GM18951 (cell line): ENCODE results near the gene NR4A3.

ENCODE experiments used
- POLR2A ChIP-seq: IDR thresholded peaks from 4 replicates; pipeline ENCODE4 v1.6.1; 2011; ENCODE audit warnings: mild to moderate bottlenecking; ENCODE audit not compliant: insufficient read length, insufficient read depth; ENCODE audit errors: extremely low read depth
- in situ Hi-C: fragments of 300-500 bp; cut with MboI; formaldehyde crosslinking; loops from one replicate; pipeline ENCODE4 v1.12.0; 2022; ENCODE audit warnings: low sequenced_read_pairs, mixed read lengths, inconsistent platforms; ENCODE audit not compliant: unreplicated experiment

The NR4A3 gene

GRCh38 chr9:99803694-99804093 lies 18.0 kb upstream of the NR4A3 start:
- no peak for TF ChIP-seq POLR2A
- in situ Hi-C loops: loop anchor here (10.0 to 25.0 kb wide), 3 partner anchors 201 to 616 kb away; no protein-coding TSS in a partner anchor

DNA sequence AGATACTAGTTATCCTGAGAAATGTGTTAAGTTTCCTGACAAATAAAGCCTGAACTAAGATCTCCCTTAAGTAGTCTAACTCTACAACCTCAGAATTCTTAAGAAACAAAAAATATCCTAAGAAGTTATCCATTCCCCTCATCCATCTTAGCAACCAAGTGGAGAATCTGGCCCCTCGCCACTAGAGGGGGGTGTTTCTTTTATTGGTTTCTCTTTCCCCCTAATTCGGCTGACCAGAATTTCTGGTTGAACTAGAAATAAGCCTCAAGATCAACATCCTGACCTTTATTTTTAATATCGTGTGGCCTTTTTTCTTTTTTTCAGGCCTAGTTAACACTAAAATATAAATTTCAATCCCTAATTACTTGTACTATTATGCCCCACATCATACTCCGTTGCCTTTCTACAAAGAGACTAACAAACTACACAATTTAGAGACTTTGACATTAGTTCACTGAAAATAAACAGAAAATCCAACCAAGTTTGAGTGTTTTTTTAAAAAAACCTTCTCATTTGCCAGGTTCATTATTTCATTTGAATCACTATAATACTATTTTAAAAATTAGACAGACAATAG lies 14.3 kb upstream of the NR4A3 start:
- in situ Hi-C loops: loop anchor here (10.0 to 25.0 kb wide), 3 partner anchors 197 to 620 kb away; no protein-coding TSS in a partner anchor
- TF ChIP-seq POLR2A: no peak

GRCh38 chr9:99807956-99808355 lies 13.7 kb upstream of the NR4A3 start:
- no peak for TF ChIP-seq POLR2A
- in situ Hi-C loops: loop anchor here (10.0 to 25.0 kb wide), 3 partner anchors 197 to 621 kb away; no protein-coding TSS in a partner anchor

- in situ Hi-C loops: loop anchor here (10.0 to 25.0 kb wide), 3 partner anchors 196 to 621 kb away; no protein-coding TSS in a partner anchor
These were observed 13.2 kb upstream of the NR4A3 start for GRCh38 chr9:99808454-99808853.

GRCh38 chr9:99809586-99810319 lies 11.9 kb upstream of the NR4A3 start:
- TF ChIP-seq POLR2A: no peak
- in situ Hi-C loops: loop anchor here (10.0 to 25.0 kb wide), 3 partner anchors 195 to 622 kb away; no protein-coding TSS in a partner anchor

More at GRCh38 chr9:99808454-99808853, 13.2 kb upstream of the NR4A3 start:
- no peak for TF ChIP-seq POLR2A

- no peak for TF ChIP-seq POLR2A
- in situ Hi-C loops: loop anchor here (25.0 kb wide), 2 partner anchors 401 to 624 kb away; no protein-coding TSS in a partner anchor
These were observed 10.5 kb upstream of the NR4A3 start for GRCh38 chr9:99811172-99811571.

GRCh38 chr9:99811598-99812383 lies 9.9 kb upstream of the NR4A3 start:
- in situ Hi-C loops: loop anchor here (25.0 kb wide), 2 partner anchors 401 to 624 kb away; no protein-coding TSS in a partner anchor
- TF ChIP-seq POLR2A: no peak

DNA sequence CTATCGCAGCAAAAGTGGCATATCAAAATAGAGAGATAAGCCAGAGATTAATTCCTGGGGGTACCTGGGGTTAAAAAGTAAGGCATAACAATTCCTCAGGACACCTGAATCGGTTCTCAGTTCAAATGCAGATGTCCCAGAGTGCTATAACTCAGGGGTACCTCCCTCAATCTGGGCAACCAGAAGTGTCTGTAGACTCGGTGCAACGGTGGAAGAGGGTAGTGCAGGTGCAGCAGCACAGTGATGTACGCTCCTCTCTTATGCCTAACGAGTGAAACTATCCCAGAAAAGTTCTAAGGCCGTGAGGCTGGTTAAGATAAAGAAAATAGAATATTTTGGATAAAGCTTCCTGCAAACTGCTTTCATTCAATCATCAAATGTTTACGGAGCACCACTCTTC lies 7.9 kb upstream of the NR4A3 start:
- in situ Hi-C loops: loop anchor here (25.0 kb wide), 2 partner anchors 399 to 626 kb away; no protein-coding TSS in a partner anchor
- TF ChIP-seq POLR2A: no peak

GRCh38 chr9:99814359-99814758 lies 7.3 kb upstream of the NR4A3 start:
- in situ Hi-C loops: loop anchor here (25.0 kb wide), 2 partner anchors 398 to 627 kb away; no protein-coding TSS in a partner anchor
- TF ChIP-seq POLR2A: no peak

DNA sequence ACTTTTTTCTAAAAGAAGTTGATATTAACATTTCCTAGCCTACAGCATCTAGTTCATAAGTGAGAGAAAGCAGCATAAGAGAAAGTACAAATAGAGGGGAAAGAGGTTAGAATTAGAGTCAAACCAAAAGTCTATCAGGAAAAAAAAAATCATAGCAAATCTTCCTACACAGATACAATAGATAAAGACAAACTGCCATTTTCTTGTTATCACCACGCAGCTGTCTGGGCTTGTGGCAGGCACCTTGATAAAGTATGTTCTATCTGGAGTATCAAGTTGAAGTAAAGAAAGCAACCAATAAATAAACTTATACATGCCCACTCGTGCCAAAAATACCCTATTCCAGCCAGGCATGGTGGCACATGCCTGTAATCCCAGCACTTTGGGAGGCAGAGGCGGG lies 5.3 kb upstream of the NR4A3 start:
- TF ChIP-seq POLR2A: no peak
- in situ Hi-C loops: loop anchor here (25.0 kb wide), 2 partner anchors 396 to 629 kb away; no protein-coding TSS in a partner anchor

- in situ Hi-C loops: loop anchor here (25.0 kb wide), 2 partner anchors 394 to 631 kb away; no protein-coding TSS in a partner anchor
- TF ChIP-seq POLR2A: no peak
These were observed 3.2 kb upstream of the NR4A3 start for GRCh38 chr9:99818500-99818899.

DNA sequence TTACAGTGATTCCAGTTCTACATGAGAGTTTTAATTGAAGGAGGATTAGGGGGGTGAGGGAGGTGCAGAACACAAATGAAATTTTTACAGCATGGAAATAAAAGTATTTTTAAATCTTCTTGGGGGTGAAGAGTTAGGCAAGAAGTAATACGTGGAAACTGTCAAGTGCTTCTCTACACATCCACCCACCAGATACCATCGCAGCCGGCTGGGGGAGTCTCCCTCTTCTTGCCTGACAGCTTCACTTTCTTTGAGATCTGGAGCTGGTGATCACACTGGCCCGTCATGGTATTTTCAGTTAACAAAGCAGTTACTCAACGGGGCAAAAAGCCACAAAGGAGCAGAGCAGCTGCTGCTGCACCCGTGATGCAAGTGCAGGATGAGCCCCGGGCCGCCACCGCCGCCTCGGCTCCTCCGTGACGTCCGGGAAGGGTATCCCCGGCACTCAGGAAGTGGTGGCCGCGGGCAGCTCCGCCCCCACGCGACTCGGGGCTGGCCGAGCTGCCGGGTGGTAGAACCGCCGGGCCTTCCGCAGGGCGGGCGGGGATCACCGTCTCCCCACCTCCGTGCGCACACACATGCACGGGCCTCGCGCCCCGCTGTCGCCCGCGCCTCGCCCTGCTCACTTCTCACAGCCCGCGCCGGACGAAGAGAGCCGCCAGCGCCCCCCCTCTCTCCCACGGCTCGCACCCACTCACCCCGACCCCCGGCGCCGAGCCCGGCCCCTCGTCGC lies 2.4 kb upstream of the NR4A3 start:
- in situ Hi-C loops: loop anchor here (25.0 kb wide), 2 partner anchors 393 to 632 kb away; no protein-coding TSS in a partner anchor

More for the DNA sequence above, 2.4 kb upstream of the NR4A3 start:
- peak; percentile 90 for TF ChIP-seq POLR2A
